NCI-H526 treated with DMSO at 0.1 percent for 48 hours (cell line): ENCODE data around the gene TMC8.

Source experiments
- DNase-seq: peaks from one replicate; lab custom pipeline; 2025; lab: John Stamatoyannopoulos, UW

TMC8 gene

DNA sequence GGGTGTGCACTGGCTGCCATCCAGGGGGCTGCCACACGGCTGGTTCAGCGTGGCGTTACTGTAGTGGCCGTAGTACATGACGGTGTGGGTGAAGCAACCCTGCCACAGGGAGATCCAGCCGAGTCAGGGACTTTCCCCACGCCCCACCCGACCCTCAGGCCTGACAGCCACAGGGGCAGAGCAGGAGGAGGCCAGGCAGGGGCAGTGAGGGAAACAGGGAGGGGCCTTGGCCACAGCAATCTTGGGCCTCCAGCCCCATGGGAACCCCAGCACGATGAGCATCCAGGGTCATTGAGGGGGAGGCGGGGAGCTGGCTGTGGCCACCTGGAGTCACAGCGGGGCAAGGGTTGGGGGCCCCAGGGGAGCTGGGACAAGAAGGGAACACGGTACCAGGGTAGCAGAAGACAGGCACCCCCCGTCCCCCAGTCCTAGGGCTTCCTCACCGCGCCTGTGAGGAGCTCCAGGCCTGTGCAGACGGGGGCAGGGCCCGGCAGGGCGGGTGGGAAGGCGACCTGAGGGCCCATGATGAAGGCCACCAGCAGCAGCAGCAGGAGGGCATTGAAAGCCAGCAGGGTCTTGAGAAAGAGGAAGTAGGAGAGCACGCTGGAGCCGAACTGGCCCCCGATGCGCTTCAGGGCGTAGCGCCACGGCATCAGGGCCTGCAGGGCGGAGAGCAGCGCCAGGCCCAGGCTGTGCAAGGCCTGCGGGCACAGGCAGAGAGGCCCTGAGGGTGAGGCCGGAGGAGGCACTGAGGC, 6.3 kb upstream of the TMC8 start:
- no peak for DNase-seq

DNA sequence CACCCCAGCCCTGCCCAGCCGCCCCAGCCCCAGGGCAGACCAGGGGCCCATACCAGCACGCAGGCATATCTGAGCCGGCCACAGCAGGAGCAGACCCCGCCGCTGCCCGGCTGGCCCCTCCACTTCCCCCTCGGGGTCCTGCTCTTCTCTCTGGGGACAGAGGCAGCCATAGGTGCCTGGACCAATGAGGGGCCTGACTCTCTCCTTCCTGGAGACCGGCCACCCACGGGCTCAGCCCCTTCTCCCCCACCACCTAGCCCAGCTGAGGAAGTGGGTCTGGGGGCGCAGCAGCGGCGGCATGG, 5.8 kb upstream of the TMC8 start:
- no peak for DNase-seq

DNA sequence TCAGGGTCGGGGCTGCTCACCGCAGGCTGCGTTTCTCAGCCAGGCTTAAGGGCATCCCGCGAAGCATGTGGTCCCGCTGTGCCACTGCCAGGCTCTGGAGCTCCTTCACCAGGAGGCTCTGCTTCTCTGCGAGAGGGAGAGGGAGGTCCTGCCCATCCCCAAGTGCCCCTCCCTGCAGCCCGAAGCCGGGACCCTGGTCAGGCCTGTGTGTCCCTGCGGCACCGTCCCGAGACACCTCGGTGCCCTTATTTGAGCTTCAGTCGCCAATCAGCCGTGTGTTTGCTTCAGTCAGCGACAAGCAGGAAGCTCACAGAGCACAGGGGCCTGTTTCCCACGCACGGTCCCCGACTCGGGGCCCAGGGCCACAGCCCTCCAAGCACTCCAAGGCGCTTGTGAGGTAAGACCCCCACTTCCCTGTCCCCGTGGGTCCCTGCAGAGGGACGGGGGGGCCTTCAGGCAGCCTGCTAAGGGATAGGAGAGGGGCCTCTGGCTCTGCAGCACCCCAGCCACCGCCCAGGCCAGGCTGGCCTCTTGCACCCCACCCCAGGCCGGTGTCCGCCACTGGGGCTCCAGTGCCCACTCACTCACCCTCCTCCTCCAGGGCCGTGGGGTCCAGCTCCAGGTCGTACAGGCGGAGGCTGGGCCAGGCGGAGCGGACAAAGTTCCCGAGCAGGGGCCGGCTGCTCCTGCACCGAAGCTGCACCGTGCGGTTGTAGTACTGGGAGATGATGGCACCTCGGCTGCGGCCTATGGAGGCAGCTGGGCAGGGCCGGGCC, 5.2 kb upstream of the TMC8 start:
- no peak for DNase-seq

DNA sequence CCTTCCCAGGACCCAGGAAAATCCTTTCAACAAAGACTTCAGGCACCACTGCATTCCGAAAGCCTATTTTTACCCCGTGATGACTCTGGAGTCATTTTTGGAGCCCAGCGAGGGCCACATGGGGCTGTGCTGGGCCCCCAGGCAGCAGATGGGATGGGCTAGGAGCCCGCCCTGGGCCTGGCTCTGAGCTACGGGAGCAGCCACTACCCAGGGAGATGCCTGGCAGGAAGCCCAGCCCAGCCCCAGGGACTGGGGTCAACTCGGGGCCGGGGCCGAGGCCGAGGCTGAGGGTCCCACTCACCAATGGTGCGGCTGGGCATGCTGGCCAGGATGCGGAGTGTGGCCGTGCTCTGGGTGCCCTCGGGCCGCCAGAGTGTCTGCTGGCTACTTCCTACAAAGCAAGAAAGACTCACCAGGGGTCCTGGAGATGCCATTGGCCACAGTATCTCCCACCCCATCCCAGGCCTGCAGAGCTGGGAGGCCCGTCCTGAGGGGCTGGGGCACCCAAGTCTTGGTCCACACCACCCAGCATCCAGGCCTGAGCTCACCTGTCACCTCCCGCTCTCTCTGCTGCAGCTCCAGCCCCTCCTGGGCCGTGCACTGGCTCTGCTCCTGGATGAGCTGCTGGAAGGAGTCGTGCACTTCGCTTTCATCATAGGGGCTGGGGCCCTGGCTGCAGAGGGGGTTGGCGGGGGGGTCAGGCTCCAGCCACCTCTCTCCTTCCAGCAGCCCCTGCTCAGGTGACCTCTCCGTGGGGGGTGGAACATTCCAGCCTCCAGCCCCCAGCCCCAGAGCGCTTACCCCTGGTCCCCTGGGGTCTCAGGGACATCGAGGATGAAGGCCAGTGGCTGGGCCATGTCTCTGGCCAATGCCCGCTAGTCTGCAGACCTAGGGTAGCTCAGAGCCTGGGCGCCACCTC, 4.3 kb upstream of the TMC8 start:
- no peak for DNase-seq

DNA sequence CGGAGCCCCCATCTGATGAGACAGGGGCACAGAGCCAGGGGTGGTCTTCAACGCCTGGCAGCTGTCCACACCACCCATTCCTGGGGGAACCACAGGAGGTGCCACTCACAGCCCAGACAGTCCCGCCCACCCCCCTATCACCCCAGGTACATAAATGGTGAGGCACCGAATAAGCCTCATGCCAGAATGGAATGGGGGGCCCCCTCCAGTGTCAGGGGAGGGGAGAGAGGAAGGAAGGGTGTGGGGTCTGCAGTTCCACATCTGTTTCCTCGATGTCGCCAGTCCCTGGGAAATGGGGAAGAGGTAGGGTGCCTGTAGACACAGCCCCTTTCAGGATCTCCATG, 3.7 kb upstream of the TMC8 start:
- DNase-seq: no peak

DNA sequence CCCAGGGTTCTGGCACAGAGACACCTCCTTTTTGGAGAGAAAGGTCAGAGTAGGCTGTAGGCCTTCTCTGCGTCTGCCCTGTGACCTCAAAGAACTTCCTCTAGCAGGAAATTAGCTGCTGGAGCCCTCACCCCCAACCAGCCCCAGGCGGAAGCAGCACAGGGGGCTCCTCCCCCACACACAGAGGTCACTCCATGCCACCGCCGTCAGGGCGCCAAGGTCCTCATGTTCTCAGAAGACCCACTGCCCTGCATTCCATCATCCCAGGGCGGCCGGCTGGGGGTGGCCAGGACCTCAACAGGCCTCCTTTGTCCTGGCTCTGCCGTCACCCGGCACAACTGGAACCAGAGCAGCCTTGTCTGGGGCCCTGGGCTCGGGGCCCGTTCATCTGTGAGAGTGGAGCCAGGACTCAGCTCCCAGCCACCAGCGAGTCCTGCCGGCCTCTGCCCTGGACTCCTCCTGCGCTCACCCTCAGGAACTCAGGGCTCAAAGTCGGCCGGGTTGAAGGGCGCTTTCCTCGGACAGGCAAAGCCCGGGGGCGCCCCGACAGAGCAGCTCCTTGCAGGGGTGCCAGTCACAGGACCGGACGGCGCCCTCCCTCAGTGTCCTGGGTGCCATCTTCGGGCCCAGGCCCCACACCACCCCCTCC, 3.2 kb upstream of the TMC8 start:
- DNase-seq: no peak

DNA sequence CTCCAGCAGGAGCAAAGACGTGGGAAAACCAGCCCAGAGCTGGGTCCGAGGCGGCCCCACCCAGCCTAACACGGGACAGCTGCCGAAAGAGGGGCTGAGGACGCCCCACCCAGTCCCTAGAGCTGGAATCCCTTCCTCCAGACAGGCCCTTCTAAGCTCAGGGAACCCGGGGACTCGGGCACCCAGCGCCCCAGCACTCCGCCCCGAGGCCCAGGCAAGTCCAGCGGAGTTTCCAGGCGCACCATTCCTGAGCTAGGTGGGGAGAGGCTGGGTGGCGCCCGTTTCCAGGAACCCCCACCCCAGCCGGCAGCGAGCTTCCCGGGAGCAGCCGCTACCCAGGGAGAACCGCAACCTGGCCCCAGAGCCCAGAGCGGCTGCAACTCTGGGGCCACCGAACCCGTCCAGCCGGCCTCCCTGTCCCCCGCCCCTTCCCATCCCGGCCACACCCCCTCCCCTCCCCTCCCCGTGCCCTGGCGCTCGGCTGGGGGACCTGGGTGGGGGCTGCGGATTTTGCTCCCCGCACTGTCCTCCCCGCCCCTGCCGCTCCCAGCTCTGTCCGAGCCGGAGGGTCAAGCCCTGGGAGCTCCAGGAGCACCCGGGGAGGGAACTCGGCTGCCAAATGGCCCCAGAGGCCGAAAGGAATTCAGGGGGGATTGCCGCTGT, 2.6 kb upstream of the TMC8 start:
- peak; percentile 16 for DNase-seq

DNA sequence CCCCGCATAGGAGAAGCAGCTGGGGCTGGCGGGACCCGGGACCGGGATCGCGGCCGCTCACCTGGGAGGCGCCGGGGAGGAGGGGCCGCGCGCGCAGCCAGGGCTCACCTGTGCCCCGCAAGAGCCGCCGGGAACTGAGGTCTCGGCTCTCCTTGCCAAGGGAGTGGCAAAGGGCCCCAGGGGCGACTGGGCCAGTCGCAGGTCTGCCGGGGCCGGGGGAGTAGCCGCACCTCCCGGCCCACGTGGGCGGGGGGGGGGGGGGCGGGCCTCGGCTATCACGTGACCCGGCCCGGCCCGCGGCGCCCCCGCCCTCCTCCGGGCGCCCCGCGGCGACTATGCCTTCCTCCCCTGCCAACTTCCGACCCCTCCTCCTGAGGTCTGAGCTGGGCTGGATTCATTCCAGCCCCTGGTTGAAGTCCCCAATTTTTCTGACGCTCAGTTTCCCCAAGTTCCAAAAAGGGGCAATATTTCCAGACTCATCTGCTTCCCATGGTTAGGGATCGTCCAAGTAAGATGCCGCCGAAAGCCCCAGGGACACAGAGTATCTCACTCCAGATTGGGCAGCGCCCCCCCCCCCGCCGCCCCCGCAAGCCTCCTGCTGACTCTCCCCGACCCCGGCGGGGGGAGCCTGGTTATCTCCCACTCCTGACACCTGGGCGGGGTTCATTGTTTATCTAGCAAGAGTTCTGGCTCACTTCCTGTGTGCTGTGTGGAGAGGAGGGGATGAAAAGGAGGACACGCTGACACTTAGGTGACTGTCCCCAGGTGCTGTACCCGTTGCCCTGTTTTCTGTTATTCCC, 1.8 kb upstream of the TMC8 start, which contains the start of gene TMC6:
Gene TMC6, minus strand, starts transcription at position 205 of the 800 bp plus-strand sequence. CDS start 1,923 bp downstream, outside the sequence.
- peak; percentile 75 for DNase-seq

DNA sequence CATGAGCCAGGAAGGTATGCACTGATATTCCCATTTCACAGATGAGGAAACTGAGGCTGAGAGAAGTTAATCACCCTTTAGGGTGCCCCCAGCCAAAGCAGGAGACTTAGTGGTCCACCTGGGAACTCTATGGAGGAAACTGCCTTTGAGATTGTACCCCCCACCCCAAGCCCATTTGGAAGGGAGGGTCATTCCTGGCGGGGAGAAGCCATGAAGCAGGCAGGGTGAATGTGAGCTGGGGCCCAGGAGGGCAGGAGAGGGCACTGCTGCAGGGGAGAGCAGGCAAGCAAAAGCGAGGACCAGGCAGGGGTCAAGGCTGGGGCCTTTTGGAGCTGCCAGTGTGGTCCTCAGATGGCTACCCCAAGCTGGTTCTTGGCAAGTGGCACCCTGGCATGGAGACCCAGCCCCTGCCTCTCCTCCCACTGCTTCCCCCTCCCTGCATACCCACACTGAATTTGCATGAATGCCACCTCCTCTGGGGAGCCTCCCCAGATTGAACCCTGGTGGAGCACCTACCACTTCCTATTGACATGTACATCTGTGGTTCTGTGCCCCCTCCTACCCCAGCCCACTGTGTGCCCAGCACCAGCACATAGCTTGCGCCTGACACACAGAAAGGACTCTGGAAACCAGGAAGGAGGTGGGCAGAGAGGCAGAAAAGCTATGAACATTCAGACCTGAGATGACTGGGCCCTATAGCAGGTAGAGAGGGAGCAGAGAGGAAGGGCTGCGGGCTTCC, 1.1 kb upstream of the TMC8 start:
- DNase-seq: no peak

DNA sequence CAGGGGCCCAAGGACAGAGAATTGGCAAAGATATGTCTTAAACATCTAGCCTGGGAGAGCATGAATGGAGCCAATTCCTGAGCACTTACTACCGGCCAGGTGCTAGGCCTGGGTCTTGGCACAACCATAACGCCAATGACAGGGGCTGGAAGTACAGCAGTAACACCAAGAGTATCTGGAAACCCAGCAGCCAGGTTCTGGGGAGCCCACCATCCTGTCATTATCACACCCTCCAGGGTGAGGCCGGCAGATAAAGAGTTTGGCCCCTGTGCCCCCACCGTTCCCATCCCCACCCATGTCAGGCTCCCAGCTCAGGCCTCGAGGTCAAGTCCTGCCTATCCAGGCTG, 508 bp upstream of the TMC8 start:
- no peak for DNase-seq

DNA sequence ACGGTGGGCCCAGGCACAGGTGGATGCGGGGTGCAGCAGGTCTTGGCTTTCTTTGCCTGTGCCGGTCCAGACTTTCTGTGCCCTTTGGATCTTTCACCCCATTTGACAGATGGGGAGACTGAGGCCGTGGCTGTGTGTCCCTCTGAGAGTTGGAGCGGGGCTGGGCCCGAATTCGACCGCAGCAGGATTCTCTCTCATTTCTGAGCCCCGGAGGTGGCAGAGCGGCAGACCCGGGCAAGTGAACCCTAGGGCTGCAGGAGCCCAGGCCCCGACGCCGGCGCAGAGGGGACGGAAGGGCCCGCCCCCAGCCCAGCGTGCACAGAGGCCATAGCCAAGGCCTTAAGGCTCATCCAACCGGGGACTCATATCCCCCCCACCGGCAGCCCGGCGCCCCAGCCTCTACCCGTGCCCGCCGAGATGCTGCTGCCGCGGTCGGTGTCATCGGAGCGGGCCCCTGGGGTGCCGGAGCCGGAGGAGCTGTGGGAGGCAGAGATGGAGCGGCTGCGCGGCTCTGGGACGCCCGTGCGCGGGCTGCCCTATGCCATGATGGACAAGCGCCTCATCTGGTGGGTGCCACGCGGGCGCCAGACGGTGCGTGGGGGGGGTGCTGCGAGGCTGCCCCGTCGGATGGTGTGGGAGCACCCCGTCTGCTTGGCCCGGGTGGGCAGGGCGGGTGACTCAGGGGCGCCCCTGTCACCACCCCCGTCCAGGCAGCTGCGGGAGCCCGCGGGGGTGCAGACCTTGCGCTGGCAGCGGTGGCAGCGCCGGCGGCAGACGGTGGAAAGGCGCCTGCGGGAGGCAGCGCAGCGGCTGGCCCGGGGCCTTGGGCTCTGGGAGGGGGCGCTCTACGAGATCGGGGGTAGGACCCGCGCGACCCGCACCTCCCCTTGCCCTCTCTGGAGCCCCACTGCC, 857 bp downstream of the TMC8 start:
- DNase-seq: no peak

DNA sequence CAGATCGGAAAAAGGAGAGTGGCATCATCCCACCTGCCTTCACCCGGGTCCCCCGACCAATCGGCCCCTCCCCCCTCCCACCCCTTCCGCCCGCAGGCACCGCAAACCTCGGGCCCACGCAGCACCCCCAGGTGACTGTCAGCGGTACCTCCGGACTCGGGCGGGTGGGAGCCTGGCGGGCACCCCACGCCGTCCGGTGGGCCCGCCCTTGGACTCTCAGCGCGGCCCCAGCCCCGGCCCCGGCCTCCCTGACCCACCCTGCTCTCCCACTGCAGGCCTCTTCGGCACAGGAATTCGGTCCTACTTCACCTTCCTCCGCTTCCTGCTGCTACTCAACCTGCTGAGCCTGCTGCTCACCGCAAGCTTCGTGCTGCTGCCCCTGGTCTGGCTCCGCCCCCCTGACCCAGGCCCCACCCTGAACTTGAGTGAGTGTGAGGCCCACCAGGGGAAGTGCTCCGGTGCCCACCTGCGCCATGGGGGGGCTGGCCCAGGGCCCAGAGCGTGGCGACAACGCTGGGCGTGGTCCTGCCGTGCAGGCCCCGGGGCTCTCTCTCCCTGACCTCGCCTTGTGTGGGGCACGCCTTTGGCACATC, 1.6 kb downstream of the TMC8 start:
- DNase-seq: peak; percentile 20

DNA sequence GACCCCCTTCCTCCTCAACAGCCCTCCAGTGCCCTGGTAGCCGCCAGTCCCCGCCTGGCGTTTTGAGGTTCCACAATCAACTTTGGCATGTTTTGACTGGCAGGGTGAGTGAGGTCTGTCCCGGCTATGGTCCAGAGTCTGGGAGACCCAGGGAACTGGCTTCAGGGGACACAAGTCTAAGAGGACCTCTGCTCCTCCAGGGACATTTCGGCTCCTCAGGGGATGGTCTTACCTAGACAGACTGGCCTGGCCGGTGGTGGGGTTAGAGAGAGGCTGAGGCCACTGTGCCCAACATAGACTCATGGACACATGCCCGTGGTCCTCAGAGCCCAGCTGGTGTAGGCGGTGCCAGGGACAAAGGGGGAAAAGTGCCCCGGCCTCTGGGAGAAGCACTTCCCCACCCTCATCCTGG, 2.2 kb downstream of the TMC8 start:
- DNase-seq: no peak

DNA sequence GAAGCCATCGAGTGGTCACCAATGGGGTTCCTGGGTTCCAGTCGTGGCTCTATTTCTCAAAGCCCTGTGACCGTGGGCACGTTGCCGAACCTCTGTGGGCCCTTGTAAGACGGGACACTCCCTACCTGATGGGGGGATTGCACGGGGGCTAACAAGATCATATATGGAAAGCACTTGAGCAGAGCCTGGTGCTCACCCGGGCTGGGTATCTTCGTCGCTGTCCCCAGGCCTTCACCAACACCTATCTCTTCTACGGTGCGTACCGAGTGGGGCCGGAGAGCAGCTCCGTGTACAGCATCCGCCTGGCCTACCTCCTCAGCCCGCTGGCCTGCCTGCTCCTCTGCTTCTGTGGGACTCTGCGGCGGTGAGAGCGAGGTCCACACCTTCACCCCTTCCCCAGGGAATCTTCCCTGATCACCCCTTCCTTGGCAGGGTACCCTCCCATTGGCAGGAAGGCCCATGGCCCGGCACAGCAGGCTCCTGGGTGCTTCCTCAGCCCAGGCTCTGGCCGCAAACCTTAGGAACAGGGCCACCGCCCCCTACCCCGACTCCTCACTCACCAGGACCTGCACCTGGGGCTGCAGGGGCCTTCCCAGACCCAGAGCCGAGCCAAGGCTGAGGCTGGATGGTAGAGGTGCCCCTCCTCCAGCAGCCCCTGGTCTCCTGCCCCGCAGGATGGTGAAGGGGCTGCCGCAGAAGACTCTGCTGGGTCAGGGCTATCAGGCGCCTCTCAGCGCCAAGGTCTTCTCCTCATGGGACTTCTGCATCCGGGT, 2.8 kb downstream of the TMC8 start:
- no peak for DNase-seq

DNA sequence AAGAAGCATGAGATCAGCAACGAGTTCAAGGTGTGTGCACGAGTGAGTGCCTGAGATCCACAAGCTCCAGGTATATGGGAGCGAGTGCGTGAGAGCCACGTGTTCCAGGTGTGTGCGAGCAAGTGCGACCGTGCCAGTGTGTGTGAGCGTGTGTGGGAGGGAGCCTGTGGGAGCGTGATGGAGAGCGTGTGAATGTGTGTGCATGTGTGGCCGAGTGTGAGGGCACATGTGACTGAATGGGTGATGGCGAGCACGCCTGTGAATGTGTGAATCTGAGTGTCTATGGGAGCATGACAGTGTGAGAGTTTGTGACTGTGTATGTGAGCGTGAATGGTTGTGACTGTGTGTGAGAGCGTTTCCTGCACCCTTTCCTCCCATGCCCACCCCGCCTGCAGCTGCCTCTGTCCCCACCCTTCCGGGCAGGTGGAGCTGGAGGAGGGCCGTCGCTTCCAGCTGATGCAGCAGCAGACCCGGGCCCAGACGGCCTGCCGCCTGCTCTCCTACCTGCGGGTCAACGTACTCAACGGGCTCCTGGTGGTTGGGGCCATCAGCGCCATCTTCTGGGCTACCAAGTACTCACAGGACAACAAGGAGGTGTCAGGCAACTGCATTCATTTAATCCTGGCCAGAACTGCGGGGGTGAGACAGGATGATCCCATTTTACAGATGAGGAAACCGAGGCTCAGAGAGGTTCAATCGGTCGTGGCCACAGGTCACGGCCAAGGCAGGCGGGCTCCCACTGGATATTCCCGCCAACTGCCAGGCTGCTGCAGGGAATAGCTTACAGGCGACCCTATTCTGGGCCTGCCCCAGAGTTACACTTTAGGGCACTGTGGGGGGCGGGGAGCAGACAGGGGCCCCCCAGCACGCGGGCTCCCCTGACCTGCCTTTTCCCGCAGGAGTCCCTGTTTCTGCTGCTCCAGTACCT, 3.7 kb downstream of the TMC8 start:
- peak; percentile 71 for DNase-seq

DNA sequence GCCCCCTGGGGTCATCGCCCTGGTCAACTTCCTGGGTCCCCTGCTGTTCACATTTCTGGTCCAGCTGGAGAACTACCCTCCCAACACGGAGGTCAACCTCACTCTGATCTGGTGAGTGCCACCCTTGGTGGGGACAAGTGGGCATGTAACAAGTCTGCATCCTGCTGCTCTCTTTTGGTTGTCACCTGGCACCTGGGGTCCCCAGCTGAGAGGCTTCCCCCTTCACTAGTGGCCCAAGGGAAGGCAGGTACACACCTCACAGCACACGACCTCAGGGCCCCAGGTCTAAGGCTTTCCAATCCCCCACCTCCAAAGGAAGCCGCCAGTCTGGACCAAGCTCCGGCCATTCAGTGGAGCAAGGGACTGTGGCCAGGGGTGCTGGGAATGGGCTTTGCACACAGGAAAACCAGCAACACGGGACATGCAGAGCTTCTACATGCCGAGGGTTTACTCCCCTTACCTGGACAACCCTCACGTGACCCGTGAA, 4.4 kb downstream of the TMC8 start:
- no peak for DNase-seq
